GM13977 (cell line): ENCODE measurements around the gene BARHL1.

Experiments
- DNase-seq: peaks from one replicate; pipeline ENCODE4 v3.0.0; 2012; ENCODE audit warnings: low spot score
- CTCF ChIP-seq: IDR thresholded peaks from 2 replicates; pipeline ENCODE4 v1.5.1; 2012; ENCODE audit warnings: mild to moderate bottlenecking, control low read depth; ENCODE audit not compliant: insufficient read depth; ENCODE audit errors: extremely low read depth, missing control alignments
- in situ Hi-C: fragments of 300-500 bp; cut with MboI; formaldehyde crosslinking; loops from one replicate; pipeline ENCODE4 v1.12.0; 2022; ENCODE audit warnings: low sequenced_read_pairs, low pct_unique_long_range_greater_than_20kb, mixed read lengths, inconsistent platforms; ENCODE audit not compliant: unreplicated experiment

Gene BARHL1

GRCh38 chr9:132622159-132622558, 39.8 kb downstream of the BARHL1 start:
- no peak for DNase-seq
- in situ Hi-C loops, result no loop called here

DNA sequence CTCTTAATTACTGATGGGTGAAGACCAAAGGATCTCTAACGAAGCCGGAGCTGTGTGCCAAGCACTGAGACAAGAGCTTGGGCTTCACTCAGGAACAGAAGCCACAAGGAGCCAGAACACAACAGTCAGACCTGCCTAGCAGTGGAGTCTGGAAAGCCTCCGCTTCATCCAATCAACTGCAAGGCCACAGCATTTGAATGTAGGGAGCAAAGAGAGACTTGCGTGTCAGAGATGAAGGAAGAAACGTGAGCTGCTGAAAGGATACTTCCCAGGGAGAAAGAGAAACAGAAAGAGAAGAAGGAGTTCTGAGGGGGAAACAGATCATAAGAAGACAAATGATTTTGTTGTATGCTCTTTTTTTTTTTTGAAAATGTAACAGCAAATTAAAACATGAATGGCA, 43.9 kb downstream of the BARHL1 start:
- no peak for DNase-seq
- no peak for TF ChIP-seq CTCF
- in situ Hi-C loops, result no loop called here

More at GRCh38 chr9:132622159-132622558, 39.8 kb downstream of the BARHL1 start:
- TF ChIP-seq CTCF, result no peak

GRCh38 chr9:132627106-132627505, 44.7 kb downstream of the BARHL1 start:
- DNase-seq, result no peak
- in situ Hi-C loops, result no loop called here
- TF ChIP-seq CTCF, result no peak

GRCh38 chr9:132627594-132627993, 45.2 kb downstream of the BARHL1 start:
- in situ Hi-C loops, result no loop called here
- no peak for TF ChIP-seq CTCF
- no peak for DNase-seq

DNA sequence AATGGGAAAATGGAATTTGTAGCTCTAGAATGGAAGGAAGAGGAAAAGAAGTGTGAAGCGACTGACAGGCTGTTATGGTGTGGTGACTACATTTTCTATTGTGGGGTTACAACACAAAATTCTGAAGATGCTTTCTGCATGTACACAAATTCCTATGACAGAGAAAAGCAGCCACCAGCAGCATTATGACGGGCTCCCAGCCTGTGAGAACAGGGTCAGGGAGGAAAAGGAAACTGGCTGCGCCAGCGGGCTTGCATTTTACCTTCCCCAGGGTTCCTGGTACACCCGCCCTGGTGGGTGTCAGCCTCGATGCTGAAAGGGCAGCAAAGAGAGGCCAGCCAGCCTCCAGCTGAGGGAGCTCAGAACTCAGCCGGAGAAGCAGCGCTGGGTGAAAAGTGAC, 46.3 kb downstream of the BARHL1 start:
- in situ Hi-C loops, result no loop called here
- no peak for DNase-seq
- no peak for TF ChIP-seq CTCF

DNA sequence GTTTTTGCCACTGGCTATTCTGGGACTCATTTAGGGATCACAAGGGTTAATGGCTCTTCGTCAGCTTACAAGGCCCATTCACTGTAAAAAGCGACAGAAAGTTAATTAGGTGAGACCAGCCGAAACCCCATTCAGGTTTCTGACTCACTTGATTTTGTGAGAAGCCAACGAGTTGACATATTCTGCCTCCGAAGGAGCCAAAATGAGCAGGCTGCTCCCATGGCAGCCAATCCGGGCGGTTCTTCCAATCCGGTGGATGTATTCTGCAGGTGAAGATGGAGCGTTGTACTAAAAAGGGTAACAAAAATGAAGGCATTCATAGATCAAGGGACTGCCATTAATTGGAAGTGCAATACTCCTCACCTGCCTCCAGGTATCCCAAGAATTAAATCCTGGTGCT, 47.7 kb downstream of the BARHL1 start:
- TF ChIP-seq CTCF, result no peak
- in situ Hi-C loops, result no loop called here
- no peak for DNase-seq

GRCh38 chr9:132630811-132631210, 48.4 kb downstream of the BARHL1 start:
- no peak for TF ChIP-seq CTCF
- in situ Hi-C loops, result no loop called here
- no peak for DNase-seq
